Fibroblast of upper back skin (primary cell): ENCODE results near the gene PBX3.
A peak's percentile ranks its signal among the peaks of the same experiment; 100 is the strongest.
"Not testable (repeated sequence)": the region's sequence is repeated elsewhere in the genome, so short reads cannot be mapped to it uniquely, and the experiment has no call there.

Experiments used
- DNase-seq: peaks from one replicate; pipeline ENCODE4 v3.0.0-alpha.2; 2013

Gene PBX3

GRCh38 chr9:125749287-125749935, 2.2 kb downstream of the PBX3 start:
- no peak for DNase-seq

- no peak for DNase-seq
Observed at GRCh38 chr9:125749951-125750626, 2.9 kb downstream of the PBX3 start.

GRCh38 chr9:125750627-125751011, 3.4 kb downstream of the PBX3 start:
- no peak for DNase-seq

- no peak for DNase-seq
Observed at GRCh38 chr9:125752070-125752628, 5.0 kb downstream of the PBX3 start.

GRCh38 chr9:125754096-125754495, 6.9 kb downstream of the PBX3 start:
- DNase-seq, result no peak

GRCh38 chr9:125755340-125755739, 8.2 kb downstream of the PBX3 start:
- no peak for DNase-seq

- DNase-seq, result no peak
Observed at GRCh38 chr9:125756518-125756917, 9.3 kb downstream of the PBX3 start.

GRCh38 chr9:125757834-125758233, 10.7 kb downstream of the PBX3 start:
- no peak for DNase-seq

GRCh38 chr9:125758986-125759763, 12.0 kb downstream of the PBX3 start:
- DNase-seq, result no peak

GRCh38 chr9:125759764-125760129, 12.6 kb downstream of the PBX3 start:
- no peak for DNase-seq

GRCh38 chr9:125760537-125760936, 13.4 kb downstream of the PBX3 start:
- no peak for DNase-seq

GRCh38 chr9:125761676-125762450, 14.7 kb downstream of the PBX3 start:
- no peak for DNase-seq

GRCh38 chr9:125763394-125763801, 16.2 kb downstream of the PBX3 start:
- peak; percentile 50 for DNase-seq

GRCh38 chr9:125764198-125764597, 17.0 kb downstream of the PBX3 start:
- no peak for DNase-seq

GRCh38 chr9:125766468-125767221, 19.5 kb downstream of the PBX3 start:
- no peak for DNase-seq

GRCh38 chr9:125767349-125767748, 20.2 kb downstream of the PBX3 start:
- no peak for DNase-seq

- no peak for DNase-seq
Observed at GRCh38 chr9:125768803-125769202, 21.6 kb downstream of the PBX3 start.

GRCh38 chr9:125771037-125771436, 23.9 kb downstream of the PBX3 start:
- DNase-seq, result no peak

- no peak for DNase-seq
Observed at GRCh38 chr9:125772740-125773139, 25.6 kb downstream of the PBX3 start.

- no peak for DNase-seq
Observed at GRCh38 chr9:125774106-125774505, 26.9 kb downstream of the PBX3 start.

- DNase-seq, result not testable (repeated sequence)
Observed at GRCh38 chr9:125776789-125777188, 29.6 kb downstream of the PBX3 start.
